ENCODE results near the gene POT1.

DNA sequence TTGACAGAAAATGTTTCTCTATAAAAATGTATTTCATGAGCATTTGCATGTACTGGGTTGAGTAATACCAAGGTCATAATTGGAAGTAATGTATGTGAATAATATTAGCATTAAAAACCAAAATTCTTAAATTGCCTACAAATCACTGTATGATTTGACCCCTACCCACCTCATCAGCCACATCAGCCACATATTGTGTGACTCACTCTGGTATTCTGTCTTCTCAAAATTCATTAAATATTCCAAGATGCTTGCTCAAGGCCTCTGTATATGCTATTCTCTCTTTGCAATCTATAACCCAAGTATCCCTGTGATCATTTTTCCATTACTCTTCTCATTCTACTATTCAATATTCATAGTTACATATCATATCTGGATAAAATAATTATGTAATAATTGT is 21.4 kb downstream of the POT1 start:
- TF ChIP-seq, protein P1, sequence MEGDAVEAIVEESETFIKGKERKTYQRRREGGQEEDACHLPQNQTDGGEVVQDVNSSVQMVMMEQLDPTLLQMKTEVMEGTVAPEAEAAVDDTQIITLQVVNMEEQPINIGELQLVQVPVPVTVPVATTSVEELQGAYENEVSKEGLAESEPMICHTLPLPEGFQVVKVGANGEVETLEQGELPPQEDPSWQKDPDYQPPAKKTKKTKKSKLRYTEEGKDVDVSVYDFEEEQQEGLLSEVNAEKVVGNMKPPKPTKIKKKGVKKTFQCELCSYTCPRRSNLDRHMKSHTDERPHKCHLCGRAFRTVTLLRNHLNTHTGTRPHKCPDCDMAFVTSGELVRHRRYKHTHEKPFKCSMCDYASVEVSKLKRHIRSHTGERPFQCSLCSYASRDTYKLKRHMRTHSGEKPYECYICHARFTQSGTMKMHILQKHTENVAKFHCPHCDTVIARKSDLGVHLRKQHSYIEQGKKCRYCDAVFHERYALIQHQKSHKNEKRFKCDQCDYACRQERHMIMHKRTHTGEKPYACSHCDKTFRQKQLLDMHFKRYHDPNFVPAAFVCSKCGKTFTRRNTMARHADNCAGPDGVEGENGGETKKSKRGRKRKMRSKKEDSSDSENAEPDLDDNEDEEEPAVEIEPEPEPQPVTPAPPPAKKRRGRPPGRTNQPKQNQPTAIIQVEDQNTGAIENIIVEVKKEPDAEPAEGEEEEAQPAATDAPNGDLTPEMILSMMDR (conservative IDR thresholded peaks at IDR 0.05; ENCODE audit: low read depth, low read length) = no peak
- TF ChIP-seq EZH2 (IDR thresholded peaks at IDR 0.05; ENCODE audit: low read length, unreplicated experiment) = no peak
